AG09319 (cell line): ENCODE results near the gene MMAB.

Experiments used
- DNase-seq: peaks from one replicate; pipeline ENCODE4 v3.0.0-alpha.2; 2010; ENCODE audit warnings: low read depth; ENCODE audit errors: extremely low read depth
- TF ChIP-seq, protein P1 (sequence below): IDR thresholded peaks from 2 replicates; pipeline ENCODE4 v1.5.1; 2011; ENCODE audit warnings: low read depth, mild to moderate bottlenecking, inconsistent platforms, low read length, moderate library complexity

The MMAB gene

GRCh38 chr12:109538191-109538863 is 35.0 kb downstream of the MMAB start:
- DNase-seq, result no peak
- TF ChIP-seq, protein P1, sequence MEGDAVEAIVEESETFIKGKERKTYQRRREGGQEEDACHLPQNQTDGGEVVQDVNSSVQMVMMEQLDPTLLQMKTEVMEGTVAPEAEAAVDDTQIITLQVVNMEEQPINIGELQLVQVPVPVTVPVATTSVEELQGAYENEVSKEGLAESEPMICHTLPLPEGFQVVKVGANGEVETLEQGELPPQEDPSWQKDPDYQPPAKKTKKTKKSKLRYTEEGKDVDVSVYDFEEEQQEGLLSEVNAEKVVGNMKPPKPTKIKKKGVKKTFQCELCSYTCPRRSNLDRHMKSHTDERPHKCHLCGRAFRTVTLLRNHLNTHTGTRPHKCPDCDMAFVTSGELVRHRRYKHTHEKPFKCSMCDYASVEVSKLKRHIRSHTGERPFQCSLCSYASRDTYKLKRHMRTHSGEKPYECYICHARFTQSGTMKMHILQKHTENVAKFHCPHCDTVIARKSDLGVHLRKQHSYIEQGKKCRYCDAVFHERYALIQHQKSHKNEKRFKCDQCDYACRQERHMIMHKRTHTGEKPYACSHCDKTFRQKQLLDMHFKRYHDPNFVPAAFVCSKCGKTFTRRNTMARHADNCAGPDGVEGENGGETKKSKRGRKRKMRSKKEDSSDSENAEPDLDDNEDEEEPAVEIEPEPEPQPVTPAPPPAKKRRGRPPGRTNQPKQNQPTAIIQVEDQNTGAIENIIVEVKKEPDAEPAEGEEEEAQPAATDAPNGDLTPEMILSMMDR, result no peak

DNA sequence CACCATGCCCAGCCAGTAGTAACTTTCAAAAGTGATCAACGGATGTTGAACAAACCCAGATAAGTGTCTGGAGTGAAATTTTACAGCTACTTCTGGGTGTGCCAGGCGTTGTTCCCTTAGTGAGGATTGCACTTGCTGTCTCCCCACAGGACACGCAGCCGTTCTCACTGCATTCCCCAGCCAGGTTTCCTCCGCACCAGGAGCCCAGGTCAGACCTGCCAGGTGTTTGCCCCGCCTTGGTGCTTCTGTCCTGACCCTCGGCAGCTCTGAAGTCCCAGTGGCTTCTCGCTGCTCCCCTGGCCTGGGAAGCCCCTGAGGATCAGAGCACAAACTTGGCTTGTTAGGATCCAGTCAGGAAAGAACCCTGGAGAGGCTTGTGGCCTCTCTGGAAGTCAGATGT is 36.2 kb downstream of the MMAB start:
- no peak for DNase-seq

GRCh38 chr12:109535863-109536250 is 37.4 kb downstream of the MMAB start:
- TF ChIP-seq, protein P1, result no peak
- no peak for DNase-seq

More for the DNA sequence above, 36.2 kb downstream of the MMAB start:
- TF ChIP-seq, protein P1, result no peak

DNA sequence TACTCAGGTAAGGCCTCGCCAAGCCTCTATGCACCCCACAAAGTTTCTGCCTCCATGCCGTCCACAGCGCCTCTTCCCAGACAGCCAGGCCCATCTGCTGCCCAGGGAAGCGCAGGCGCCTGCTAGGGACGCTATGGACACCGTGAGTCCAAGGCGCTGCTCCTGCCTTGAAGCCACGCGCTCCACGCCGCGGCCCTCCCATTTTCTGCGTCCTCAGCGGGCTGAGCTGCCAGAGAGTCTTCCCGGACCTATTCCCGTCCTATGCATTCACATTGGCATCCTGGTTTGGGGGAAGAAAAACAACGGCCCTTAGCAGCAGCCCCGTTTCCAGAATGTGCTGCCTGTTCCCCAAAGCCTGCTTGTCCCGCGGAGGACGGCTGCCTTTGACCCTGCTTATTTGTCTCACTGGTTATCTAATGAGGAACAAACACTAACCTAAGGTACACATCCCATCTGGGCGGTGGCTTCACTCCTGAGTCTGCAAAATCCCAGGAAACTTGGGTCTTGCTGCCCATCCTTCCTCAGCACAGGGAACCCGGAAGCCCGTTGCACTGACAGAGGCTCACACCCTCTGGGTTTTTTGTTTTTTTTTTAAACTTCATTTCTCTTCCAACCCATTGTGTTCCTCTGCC is 38.0 kb downstream of the MMAB start:
- no peak for DNase-seq
- TF ChIP-seq, protein P1, result no peak

DNA sequence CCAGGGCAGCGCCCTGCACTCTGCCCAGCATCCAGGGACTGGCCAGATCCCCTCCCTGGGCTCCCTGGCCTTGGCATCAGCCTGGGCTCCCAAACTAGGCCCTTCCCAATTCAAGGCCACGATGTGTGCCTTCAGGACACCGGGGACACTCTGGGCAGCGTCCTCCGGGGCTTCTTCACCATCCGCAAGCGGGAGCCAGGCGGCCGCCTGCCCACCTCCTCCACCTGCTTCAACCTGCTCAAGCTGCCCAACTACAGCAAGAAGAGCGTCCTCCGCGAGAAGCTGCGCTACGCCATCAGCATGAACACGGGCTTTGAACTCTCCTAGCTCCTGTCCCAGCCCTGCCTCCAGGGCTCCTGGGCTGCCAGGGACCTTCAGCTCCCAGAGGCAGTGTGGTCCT is 38.8 kb downstream of the MMAB start:
- DNase-seq, result no peak
- TF ChIP-seq, protein P1, result no peak

GRCh38 chr12:109533487-109533740 is 39.9 kb downstream of the MMAB start:
- DNase-seq, result no peak
- TF ChIP-seq, protein P1, result no peak

DNA sequence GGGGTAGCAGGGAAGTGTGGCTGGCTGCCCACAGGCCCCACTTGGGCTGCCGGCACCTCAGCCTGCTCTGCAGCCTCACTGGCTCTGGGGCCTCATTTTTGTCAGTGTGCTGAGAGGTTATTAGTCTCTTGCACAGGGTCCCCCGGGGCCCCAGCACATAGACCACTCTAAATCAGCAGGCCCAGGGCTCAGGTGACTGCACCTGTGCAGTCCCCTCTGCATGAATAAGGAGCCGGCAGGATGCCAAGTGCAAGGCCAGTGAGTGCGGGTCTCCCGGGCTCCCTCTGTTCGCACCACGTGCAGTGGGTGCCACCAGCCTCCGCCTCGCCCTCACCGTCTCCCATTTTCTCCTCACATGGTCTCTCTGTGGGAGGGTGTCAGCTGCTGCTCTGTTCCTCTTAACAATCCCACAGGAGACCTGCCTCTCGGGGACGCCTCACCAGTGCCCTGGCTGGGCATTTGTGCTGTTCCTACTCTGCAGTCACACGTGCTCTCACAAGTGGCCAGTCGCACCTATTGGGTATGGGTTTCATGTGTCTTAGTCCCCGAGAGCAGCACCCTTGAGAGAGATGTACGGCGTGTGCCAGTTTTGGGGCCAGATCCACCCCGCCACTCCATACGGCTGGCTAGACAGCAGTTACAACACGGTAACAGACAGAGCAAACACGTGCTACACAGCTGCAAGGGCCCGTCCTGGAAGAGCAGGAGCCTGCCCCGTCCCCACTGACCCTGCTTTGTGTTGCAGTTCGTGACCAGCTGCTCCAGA is 40.4 kb downstream of the MMAB start:
- TF ChIP-seq, protein P1, result no peak
- no peak for DNase-seq
